Non-pigmented ciliary epithelial cell (primary cell): Measurements from ENCODE around the gene AKR1C8.
"Not testable (repeated sequence)": the region's sequence is repeated elsewhere in the genome, so short reads cannot be mapped to it uniquely, and the experiment has no call there.

Source experiments
- DNase-seq: peaks from one replicate; pipeline ENCODE4 v3.0.0-alpha.2; 2010; ENCODE audit warnings: low read depth

The AKR1C8 gene

GRCh38 chr10:5165738-5166137, 19.2 kb downstream of the AKR1C8 start:
- DNase-seq = no peak

DNA sequence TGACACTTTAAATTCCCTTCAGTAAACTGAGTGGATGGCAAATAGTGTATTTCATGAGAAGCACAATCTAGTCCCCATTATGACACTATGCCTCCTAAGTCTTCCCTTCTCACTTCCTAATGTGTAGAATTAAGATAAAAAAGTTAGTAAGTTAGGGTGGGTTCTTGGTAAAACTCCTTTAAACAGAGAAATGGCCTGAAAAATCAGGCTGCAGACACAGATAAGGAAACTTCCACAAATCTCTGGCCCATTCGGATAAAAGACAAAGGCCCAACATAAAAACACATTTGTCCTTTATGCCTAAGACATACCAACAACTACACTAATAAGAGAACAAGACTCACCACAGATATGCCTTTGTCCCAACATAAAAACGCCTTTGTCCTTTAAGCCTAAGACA, 21.5 kb downstream of the AKR1C8 start:
- DNase-seq = no peak

DNA sequence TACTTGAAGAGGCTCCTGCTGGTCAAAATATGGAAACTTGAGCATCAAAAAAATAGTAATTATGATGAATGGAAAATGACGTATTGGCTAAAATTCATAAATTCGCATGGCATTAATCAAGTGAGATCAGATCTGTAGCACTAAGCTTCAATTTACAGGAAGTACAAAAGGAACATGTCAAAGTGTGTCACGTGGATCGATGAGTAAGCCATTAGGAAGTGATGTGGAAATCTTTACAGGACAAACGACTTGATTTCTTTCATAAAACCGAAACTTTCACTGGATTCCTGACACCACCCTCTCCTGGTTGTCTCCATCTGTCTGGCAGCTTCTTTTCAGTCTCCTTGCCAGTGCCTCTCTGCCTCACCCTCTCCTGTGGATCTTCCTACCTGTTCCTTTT, 25.8 kb downstream of the AKR1C8 start:
- DNase-seq = no peak

GRCh38 chr10:5157501-5157900, 27.4 kb downstream of the AKR1C8 start:
- DNase-seq = no peak

DNA sequence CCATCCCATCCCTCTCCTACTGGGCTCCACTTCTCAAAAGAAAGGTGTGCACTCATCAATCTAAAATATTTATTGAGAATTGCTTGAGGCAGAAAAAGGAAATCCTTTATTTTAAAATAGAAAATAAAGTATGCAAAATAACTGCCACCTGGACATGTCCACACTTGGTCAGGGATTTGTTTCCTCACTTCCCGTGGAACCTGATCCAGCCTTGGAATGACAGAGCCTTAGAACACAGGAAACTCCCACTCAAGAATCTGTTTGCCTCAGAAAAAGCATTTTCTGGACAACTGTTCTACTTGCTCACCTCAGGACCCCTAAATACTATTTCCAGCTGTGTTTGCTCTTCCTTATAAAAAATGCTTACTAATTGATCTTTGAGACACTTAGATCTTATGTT, 29.0 kb downstream of the AKR1C8 start:
- DNase-seq = no peak

- DNase-seq = no peak
Observed at GRCh38 chr10:5151076-5151475, 33.9 kb downstream of the AKR1C8 start.

DNA sequence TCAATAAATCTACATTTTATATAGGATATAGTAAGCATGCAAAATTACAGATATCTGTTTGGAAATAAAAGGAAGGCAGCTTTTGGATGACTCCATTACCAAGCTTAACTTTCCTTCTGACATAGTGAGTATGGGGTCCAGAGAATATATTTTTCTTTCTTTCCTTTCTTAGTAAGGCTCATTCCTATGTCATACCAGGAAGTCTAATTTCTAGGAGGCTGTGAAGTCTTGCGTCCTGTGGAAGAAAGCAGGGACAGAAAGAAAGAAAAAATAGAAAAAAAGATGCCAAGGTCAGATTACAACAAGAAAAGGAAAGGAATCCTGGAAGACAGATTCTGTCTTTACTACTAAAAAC, 36.3 kb downstream of the AKR1C8 start:
- DNase-seq = no peak

- DNase-seq = no peak
Observed at GRCh38 chr10:5147981-5148677, 36.8 kb downstream of the AKR1C8 start.

DNA sequence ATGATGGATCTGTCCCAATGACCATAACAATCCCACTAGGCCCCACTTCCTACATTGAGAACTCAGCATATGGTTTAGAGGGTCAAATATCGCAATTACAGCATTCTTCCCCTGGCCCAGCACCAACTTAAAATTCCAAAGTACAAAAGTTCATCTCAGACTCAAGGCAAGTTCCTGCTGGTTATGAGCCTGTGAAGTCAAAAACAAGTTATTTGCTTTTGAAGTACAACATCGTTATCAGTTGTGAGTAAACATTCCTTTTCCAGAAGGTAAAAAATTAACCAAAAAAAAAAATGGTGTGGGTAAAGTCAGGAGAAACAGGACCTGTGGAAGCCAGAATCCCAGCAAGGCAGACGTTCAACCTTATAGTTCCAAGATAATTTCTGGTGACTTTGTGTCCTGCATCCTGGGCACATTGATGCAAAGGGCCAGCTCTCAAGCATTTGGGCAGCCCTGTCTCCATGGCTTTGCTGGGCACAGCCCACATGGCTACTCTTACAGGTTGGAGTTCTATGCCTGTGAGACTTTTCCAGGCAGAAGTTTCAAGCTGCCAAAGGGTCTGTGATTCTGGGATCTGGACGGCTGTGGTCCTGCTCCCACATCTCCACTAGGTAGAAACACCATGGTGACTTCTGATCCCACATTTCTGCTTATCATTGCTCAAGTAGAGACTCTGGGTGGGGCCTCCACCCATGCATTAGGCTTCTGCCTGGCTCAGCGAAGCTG, 37.5 kb downstream of the AKR1C8 start:
- no peak for DNase-seq

DNA sequence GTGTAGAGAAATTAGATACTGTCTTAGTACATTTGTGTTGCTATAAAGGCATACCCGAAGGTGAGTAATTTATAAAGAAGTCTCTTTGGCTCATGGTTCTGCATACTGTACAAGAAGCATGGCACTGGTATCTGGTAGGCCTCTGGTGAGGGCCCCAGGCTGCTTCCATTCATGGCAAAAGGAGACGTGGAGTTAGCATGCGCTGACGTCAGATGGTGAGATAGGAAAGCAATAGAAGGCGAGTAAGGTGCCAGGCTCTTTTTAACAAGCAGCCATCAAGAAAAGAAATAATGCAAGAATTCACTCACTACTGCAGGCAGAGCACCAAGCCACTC, 38.1 kb downstream of the AKR1C8 start:
- DNase-seq = no peak

DNA sequence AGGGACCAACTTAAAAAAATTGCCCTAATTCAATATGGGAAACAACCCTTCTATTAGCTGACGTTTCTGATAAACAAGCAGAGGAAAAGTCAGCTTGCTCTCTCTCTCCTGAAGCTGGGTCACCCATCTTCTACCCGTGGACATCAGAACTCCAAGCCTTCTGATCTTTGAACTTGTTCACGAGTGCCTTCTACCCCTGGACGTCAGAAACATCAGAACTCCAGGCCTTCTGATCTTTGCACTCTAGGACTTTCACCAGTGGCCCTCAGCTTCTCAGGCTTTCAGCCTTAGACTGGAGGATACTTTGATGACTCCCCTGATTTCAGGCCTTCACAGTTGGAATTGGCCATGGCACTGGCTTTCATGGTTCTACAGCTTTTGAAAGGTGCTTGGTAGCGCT, 41.8 kb downstream of the AKR1C8 start:
- DNase-seq = no peak

DNA sequence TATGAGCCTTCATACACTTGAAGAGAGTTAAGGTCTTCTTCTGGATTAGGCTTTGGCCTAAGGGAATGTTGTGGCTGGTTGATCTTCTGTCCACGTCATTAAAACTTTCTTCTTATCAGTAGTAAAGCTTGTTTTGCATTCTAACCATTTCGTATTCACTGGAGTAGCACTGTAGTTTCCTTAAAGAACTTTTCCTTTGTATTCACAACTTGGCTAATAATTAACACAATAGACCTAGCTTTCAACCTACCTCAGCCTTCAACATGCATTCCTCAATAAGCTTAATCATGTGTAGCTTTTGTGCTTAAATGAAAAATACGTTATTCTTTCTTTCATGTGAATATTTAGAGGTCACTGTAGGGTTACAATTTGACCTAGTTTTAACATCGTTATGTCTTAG, 42.8 kb downstream of the AKR1C8 start:
- no peak for DNase-seq

GRCh38 chr10:5137699-5138098, 47.3 kb downstream of the AKR1C8 start:
- not testable (repeated sequence) for DNase-seq

GRCh38 chr10:5136468-5137087, 48.4 kb downstream of the AKR1C8 start:
- no peak for DNase-seq

- no peak for DNase-seq
Observed at GRCh38 chr10:5135581-5135980, 49.4 kb downstream of the AKR1C8 start.

DNA sequence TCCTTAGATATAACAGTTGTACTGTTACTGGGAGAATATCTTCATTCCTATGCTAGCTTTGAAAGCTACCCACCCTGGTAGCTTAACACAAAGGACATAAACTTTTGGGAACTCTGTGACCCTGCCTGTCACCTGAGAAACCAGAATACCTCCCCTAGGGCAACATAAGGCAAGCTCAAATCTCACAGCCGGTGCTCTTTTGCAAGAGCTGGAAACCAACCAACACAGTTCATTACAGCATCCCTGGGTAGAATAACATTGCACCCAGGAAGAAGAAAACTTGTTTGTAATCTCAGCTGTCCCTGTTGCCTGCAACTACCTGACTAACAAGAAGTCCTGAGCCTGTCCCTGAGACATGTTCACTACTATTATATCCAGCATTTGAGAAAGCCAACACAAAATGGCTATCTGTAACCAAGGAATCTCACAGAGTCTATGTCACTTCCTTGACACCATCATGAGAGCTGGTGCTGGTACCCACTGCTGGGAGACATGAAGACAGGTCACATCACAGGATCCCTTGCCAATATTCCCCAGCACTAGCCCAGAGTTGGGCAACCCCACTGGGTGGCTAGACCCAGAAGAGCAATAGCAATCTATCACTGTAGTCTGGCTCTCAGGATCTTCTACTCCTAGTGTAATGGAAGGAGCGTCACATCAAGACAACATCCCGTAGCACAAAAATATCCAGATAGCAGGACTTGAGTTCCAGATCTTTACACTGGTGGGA, 59.5 kb downstream of the AKR1C8 start:
- no peak for DNase-seq

DNA sequence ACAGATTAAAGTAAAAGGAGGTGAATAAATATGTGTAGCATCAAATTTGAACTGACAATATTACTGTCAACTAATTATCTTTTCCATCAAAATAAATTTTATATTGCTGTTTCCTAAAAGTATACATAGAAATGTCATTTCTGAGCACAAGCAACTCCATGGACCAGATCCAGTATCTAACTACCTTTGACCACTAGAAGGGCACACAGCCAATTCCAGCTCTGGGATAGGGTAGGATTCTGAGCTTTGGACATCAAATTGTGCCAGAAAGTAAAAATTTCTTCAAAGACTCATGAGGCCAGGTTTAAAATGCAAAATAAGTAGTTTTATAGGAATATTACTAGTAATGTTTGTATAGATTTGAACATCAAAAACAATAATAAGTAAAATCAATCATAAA, 61.1 kb downstream of the AKR1C8 start:
- DNase-seq = no peak

DNA sequence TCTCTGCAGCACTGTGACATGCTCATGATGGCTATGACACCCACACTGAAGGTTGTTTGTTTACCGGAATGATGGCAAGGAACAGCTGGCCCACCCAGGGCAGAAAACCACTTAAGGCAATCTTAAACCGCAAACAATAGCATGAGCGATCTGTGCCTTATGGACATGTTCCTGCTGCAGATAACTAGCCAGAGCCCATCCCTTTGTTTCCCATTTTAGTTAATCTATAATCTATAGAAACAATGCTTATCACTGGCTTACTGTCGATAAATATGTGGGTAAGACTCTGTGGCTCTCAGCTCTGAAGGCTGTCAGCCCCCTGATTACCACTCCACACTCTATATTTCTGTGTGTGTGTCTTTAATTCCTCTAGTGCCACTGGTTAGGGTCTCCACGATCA, 65.0 kb downstream of the AKR1C8 start:
- DNase-seq = not testable (repeated sequence)

GRCh38 chr10:5117026-5117425, 67.9 kb downstream of the AKR1C8 start:
- DNase-seq = no peak

DNA sequence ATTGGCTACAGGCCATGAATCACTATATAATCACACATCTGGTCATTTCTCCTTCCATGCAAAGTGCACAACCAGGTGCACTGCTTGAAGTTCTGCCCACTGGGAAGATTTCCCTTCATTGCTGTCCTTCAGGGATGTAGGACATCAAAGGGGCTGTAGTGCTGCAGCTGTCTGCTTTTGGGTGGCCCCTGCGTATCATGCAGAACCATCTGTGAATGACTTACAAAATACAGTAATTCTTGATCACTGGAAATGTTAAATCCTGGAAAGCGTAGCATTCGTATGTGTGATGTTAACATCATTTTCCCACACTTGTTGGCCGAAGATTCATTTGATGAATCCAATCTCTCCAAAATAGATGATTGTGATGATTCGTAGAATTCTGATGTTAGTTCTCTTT, 68.3 kb downstream of the AKR1C8 start:
- DNase-seq = no peak

GRCh38 chr10:5109861-5110260, 75.1 kb downstream of the AKR1C8 start:
- not testable (repeated sequence) for DNase-seq

GRCh38 chr10:5108658-5109416, 76.1 kb downstream of the AKR1C8 start:
- DNase-seq = no peak
